HEK293T (cell line): ENCODE results near the gene OPCML.

ENCODE experiments used
- ARNT ChIP-seq: fragments of 450-650 bp; IDR thresholded peaks from 2 replicates; pipeline ENCODE4 v1.6.1; 2017; ENCODE audit warnings: mild to moderate bottlenecking
- BHLHE40 ChIP-seq: fragments of 450-650 bp; IDR thresholded peaks from 2 replicates; pipeline ENCODE4 v1.6.1; 2016; ENCODE audit warnings: mild to moderate bottlenecking, moderate library complexity, borderline replicate concordance
- CTBP1 ChIP-seq: fragments of 450-650 bp; IDR thresholded peaks from 2 replicates; pipeline ENCODE4 v1.6.1; 2016; ENCODE audit warnings: borderline replicate concordance
- FOXA1 ChIP-seq: fragments of 450-650 bp; IDR thresholded peaks from 2 replicates; pipeline ENCODE4 v1.6.1; 2016; ENCODE audit warnings: mild to moderate bottlenecking
- FOXM1 ChIP-seq: fragments of 450-650 bp; IDR thresholded peaks from 2 replicates; pipeline ENCODE4 v1.6.1; 2017; ENCODE audit warnings: mild to moderate bottlenecking, borderline replicate concordance
- HDGF ChIP-seq: fragments of 450-650 bp; IDR thresholded peaks from 2 replicates; pipeline ENCODE4 v1.6.1; 2017; ENCODE audit warnings: antibody characterized with exemption, borderline replicate concordance
- L3MBTL2 ChIP-seq: fragments of 450-650 bp; conservative IDR thresholded peaks from 2 replicates; pipeline ENCODE4 v1.6.1; 2016; ENCODE audit warnings: mild to moderate bottlenecking
- NFRKB ChIP-seq: fragments of 450-650 bp; IDR thresholded peaks from 2 replicates; pipeline ENCODE4 v1.6.1; 2016; ENCODE audit warnings: mild to moderate bottlenecking, moderate library complexity
- SP1 ChIP-seq: fragments of 450-650 bp; IDR thresholded peaks from 2 replicates; pipeline ENCODE4 v1.6.1; 2017
- SUZ12 ChIP-seq: fragments of 450-650 bp; IDR thresholded peaks from 2 replicates; pipeline ENCODE4 v1.6.1; 2016; ENCODE audit warnings: mild to moderate bottlenecking
- TARDBP ChIP-seq: fragments of 450-650 bp; IDR thresholded peaks from 2 replicates; pipeline ENCODE4 v1.6.1; 2016
- ZNF384 ChIP-seq: fragments of 450-650 bp; IDR thresholded peaks from 2 replicates; pipeline ENCODE4 v1.6.1; 2016
- TF ChIP-seq, protein P1 (sequence below): fragments of 450-650 bp; IDR thresholded peaks from 2 replicates; pipeline ENCODE4 v1.6.1; 2016

DNA sequence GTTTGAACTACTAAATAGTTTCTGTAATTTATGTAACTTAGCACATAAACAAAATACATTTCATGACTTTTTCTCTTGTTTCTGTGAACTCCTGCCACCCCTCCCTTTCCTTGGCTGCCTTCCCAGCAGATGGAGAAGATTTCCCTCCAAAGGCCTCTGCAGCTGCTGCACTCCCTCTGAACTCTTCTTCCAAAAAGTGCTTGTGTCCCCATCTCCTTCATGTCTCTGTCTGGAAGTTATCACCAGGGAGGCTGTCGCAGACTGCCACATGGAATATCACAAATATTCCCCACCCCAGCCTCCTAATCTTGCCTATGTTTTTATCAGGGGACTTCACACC, 1068.3 kb downstream of the OPCML start:
- no peak for TF ChIP-seq BHLHE40
- no peak for TF ChIP-seq ARNT
- TF ChIP-seq CTBP1, result no peak
- no peak for TF ChIP-seq HDGF
- no peak for TF ChIP-seq L3MBTL2
- no peak for TF ChIP-seq FOXA1
- TF ChIP-seq NFRKB, result no peak
- no peak for TF ChIP-seq ZNF384
- TF ChIP-seq TARDBP, result no peak
- no peak for TF ChIP-seq SP1
- TF ChIP-seq SUZ12, result no peak
- TF ChIP-seq, protein P1, sequence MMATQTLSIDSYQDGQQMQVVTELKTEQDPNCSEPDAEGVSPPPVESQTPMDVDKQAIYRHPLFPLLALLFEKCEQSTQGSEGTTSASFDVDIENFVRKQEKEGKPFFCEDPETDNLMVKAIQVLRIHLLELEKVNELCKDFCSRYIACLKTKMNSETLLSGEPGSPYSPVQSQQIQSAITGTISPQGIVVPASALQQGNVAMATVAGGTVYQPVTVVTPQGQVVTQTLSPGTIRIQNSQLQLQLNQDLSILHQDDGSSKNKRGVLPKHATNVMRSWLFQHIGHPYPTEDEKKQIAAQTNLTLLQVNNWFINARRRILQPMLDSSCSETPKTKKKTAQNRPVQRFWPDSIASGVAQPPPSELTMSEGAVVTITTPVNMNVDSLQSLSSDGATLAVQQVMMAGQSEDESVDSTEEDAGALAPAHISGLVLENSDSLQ, result no peak
- TF ChIP-seq FOXM1, result no peak
